Common myeloid progenitor, CD34-positive (primary cell): ENCODE results near the gene PDE4D.

ENCODE experiments used
- CTCF ChIA-PET: fragments of 350-600 bp; sonication (Branson Sonifier 250); formaldehyde crosslinking; loops from one replicate; lab custom pipeline; 2021; ENCODE audit warnings: antibody characterized with exemption; lab: Charles Lee
- POLR2A ChIA-PET: fragments of 350-600 bp; sonication (Branson Sonifier 250); formaldehyde crosslinking; loops from one replicate; lab custom pipeline; 2021; ENCODE audit warnings: antibody characterized with exemption; lab: Charles Lee
- DNase-seq, 3 donors: peaks; one replicate each; pipeline versions ENCODE4 v3.0.0 to v3.0.0-alpha.2; 2013
- H3K27ac ChIP-seq, 2 experiments: 1 replicate in 1 of 2; 2 replicates in 1 of 2; pipeline ENCODE4 v1.7.0; 2013; ENCODE audit warnings: inconsistent platforms in 2 of 2, low read length in 2 of 2, mild to moderate bottlenecking in 2 of 2, low read depth in 1 of 2, moderate library complexity in 1 of 2; ENCODE audit not compliant: severe bottlenecking in 2 of 2, insufficient read depth in 1 of 2, poor library complexity in 1 of 2
- H3K27me3 ChIP-seq, 5 experiments: replicated peaks in 2 of 5; 1 replicate in 3 of 5; 2 replicates in 2 of 5; pipeline versions ENCODE4 v1.6.1 to v1.7.0; 2013; ENCODE audit warnings: low read length in 4 of 5, mild to moderate bottlenecking in 2 of 5, moderate library complexity in 2 of 5, inconsistent platforms in 1 of 5; ENCODE audit not compliant: insufficient read depth in 5 of 5, control insufficient read depth in 4 of 5
- H3K36me3 ChIP-seq, 4 experiments: 1 replicate in 2 of 4; 2 replicates in 2 of 4; pipeline versions ENCODE4 v1.6.1 to v1.7.0; 2013; ENCODE audit warnings: low read length in 3 of 4, control low read depth in 1 of 4, mild to moderate bottlenecking in 1 of 4; ENCODE audit not compliant: control insufficient read depth in 4 of 4, insufficient read depth in 4 of 4
- H3K4me1 ChIP-seq, 4 experiments: 1 replicate in 3 of 4; 2 replicates in 1 of 4; pipeline versions ENCODE4 v1.6.1 to v1.7.1; 2013; ENCODE audit warnings: low read length in 3 of 4, mild to moderate bottlenecking in 3 of 4, control low read depth in 1 of 4, inconsistent platforms in 1 of 4, moderate library complexity in 1 of 4; ENCODE audit not compliant: control insufficient read depth in 4 of 4, insufficient read depth in 4 of 4; ENCODE audit errors: control extremely low read depth in 1 of 4
- H3K4me3 ChIP-seq, 7 experiments: 1 replicate in 4 of 7; 2 replicates in 3 of 7; pipeline versions ENCODE4 v1.5.1 to v1.7.0; 2013; ENCODE audit warnings: mild to moderate bottlenecking in 7 of 7, low read length in 6 of 7, moderate library complexity in 6 of 7, inconsistent platforms in 2 of 7, low read depth in 2 of 7, control low read depth in 1 of 7; ENCODE audit not compliant: insufficient read depth in 4 of 7, control insufficient read depth in 1 of 7; ENCODE audit errors: extremely low read depth in 1 of 7
- H3K9me3 ChIP-seq, 5 experiments: 1 replicate in 4 of 5; 2 replicates in 1 of 5; pipeline versions ENCODE4 v1.6.1 to v1.7.1; 2013; ENCODE audit warnings: low read length in 4 of 5, mild to moderate bottlenecking in 2 of 5, inconsistent platforms in 1 of 5, low read depth in 1 of 5, moderate library complexity in 1 of 5; ENCODE audit not compliant: control insufficient read depth in 4 of 5, insufficient read depth in 2 of 5; ENCODE audit errors: control extremely low read depth in 1 of 5
- WGBS: methylation state at CpG from one replicate; pipeline ENCODE4 v1.1.5; 2013; ENCODE audit not compliant: insufficient coverage; 5-methylcytosine and 5-hydroxymethylcytosine counted together

Gene PDE4D

DNA sequence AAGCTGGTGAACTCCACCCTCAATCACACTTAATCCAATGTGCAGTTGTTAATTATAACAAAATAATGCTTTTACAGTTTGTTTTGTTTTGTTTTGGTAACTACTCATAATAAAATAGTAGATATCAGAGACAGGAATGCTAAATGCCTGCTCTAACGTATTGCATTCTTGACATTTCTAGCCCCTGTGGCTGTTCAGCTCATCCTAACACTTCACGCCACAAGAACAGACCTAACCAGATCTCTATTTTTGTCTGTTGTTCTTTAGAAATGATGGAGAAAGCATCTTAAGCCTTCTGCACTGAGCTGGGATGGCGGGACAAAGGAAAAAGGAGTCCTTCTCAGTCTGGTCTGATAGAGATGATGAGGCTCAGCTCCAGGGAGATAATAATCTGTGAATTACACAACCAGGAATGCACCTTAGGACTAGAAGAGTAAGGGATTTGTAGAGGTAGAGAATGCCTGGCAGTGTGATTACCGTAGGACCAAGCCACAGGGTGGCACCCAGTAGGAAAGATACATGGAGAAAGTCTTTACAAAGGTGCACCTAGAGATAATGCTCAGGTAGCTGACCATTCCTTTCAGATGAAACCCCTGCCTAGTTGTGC, 628.8 kb downstream of the PDE4D start:
- ChIA-PET POLR2A (no interaction called here), CTCF (interaction anchor here (1.0 to 1.1 kb wide), 2 partner anchors 9 to 84 kb away, joined by 3 read pairs; no protein-coding TSS in a partner anchor)
- H3K4me1 ChIP-seq = no peaks in the 10 kb centered on the region
- H3K36me3 ChIP-seq = no peaks in the 10 kb centered on the region
- no peak for DNase-seq
- no peak overlapping the region for H3K4me3 ChIP-seq
- H3K27ac ChIP-seq = no peak overlapping the region
- no peaks in the 10 kb centered on the region for H3K27me3 ChIP-seq
- WGBS = 93% methylated on average over 2 of the region's 4 CpGs
- peaks cover 0 to 3% (median 0%) of the 10 kb centered on the region in 5 experiments for H3K9me3 ChIP-seq

- WGBS = 83% methylated on average over 1 of the region's 2 CpGs
- Histone ChIP-seq H3K27me3 (no peaks in the 10 kb centered on the region), H3K4me3 (no peak overlapping the region), H3K36me3 (no peaks in the 10 kb centered on the region), H3K4me1 (no peaks in the 10 kb centered on the region), H3K9me3 (peaks cover 0 to 3% (median 0%) of the 10 kb centered on the region in 5 experiments), H3K27ac (no peak overlapping the region)
- ChIA-PET POLR2A (no interaction called here), CTCF (interaction anchor here (1.0 to 1.1 kb wide), 2 partner anchors 8 to 85 kb away, joined by 3 read pairs; no protein-coding TSS in a partner anchor)
- DNase-seq = no peak
Observed at GRCh38 chr5:59264013-59264412, 629.5 kb downstream of the PDE4D start.

- Histone ChIP-seq H3K4me1 (no peaks in the 10 kb centered on the region), H3K36me3 (no peaks in the 10 kb centered on the region), H3K27me3 (no peaks in the 10 kb centered on the region), H3K9me3 (no peaks in the 10 kb centered on the region), H3K27ac (no peak overlapping the region), H3K4me3 (no peak overlapping the region)
- ChIA-PET CTCF (no interaction called here), POLR2A (no interaction called here)
- no peak for DNase-seq
- 100% methylated on average over 1 of the region's 1 CpG for WGBS
Observed at GRCh38 chr5:59261969-59262368, 631.6 kb downstream of the PDE4D start.

GRCh38 chr5:59260973-59261372, 632.6 kb downstream of the PDE4D start:
- H3K27ac ChIP-seq = no peak overlapping the region
- ChIA-PET POLR2A (no interaction called here), CTCF (interaction anchor here (0.7 to 1.1 kb wide), 3 partner anchors 10 to 97 kb away, joined by 3 read pairs; no protein-coding TSS in a partner anchor)
- no peak overlapping the region for H3K4me3 ChIP-seq
- DNase-seq = no peak
- no peaks in the 10 kb centered on the region for H3K27me3 ChIP-seq
- H3K36me3 ChIP-seq = no peaks in the 10 kb centered on the region
- H3K4me1 ChIP-seq = peaks cover 0 to 8% (median 4%) of the 10 kb centered on the region in 4 experiments
- WGBS = no CpG with 5 or more reads among the region's 1 CpG
- H3K9me3 ChIP-seq = no peaks in the 10 kb centered on the region

GRCh38 chr5:59260200-59260599, 633.3 kb downstream of the PDE4D start:
- Histone ChIP-seq H3K9me3 (no peaks in the 10 kb centered on the region), H3K4me1 (peaks cover 0 to 12% (median 4%) of the 10 kb centered on the region in 4 experiments), H3K27ac (no peak overlapping the region), H3K4me3 (no peak overlapping the region), H3K36me3 (no peaks in the 10 kb centered on the region), H3K27me3 (no peaks in the 10 kb centered on the region)
- CTCF ChIA-PET = interaction anchor here (0.7 to 1.1 kb wide), 3 partner anchors 10 to 98 kb away, joined by 3 read pairs; no protein-coding TSS in a partner anchor
- DNase-seq = no peak
- 100% methylated on average over 2 of the region's 3 CpGs for WGBS
- POLR2A ChIA-PET = no interaction called here

DNA sequence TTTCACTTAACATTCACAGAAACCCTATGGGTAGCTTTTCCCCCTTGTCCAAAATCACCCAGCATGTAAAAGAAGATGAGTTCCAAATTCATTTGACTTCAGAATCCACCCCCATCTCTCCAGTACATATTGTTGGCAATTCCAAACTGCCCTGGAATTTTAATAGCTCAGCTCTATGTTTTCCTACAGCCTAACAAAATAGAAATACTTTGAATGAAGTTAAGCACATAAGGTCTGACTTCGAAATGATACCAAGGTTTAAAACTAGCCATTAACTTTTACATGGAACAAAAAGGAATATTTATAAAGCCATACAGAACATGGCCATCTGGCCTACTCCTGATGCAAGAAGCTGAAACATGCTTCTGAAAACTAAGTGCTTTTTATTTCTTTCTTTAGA, 634.3 kb downstream of the PDE4D start:
- WGBS = no CpG with 5 or more reads among the region's 1 CpG
- no peak overlapping the region for H3K4me3 ChIP-seq
- no peak overlapping the region for H3K27ac ChIP-seq
- DNase-seq = no peak
- no peaks in the 10 kb centered on the region for H3K36me3 ChIP-seq
- H3K9me3 ChIP-seq = no peaks in the 10 kb centered on the region
- H3K4me1 ChIP-seq = peaks cover 0 to 12% (median 4%) of the 10 kb centered on the region in 4 experiments
- ChIA-PET CTCF (no interaction called here), POLR2A (no interaction called here)
- H3K27me3 ChIP-seq = no peaks in the 10 kb centered on the region

DNA sequence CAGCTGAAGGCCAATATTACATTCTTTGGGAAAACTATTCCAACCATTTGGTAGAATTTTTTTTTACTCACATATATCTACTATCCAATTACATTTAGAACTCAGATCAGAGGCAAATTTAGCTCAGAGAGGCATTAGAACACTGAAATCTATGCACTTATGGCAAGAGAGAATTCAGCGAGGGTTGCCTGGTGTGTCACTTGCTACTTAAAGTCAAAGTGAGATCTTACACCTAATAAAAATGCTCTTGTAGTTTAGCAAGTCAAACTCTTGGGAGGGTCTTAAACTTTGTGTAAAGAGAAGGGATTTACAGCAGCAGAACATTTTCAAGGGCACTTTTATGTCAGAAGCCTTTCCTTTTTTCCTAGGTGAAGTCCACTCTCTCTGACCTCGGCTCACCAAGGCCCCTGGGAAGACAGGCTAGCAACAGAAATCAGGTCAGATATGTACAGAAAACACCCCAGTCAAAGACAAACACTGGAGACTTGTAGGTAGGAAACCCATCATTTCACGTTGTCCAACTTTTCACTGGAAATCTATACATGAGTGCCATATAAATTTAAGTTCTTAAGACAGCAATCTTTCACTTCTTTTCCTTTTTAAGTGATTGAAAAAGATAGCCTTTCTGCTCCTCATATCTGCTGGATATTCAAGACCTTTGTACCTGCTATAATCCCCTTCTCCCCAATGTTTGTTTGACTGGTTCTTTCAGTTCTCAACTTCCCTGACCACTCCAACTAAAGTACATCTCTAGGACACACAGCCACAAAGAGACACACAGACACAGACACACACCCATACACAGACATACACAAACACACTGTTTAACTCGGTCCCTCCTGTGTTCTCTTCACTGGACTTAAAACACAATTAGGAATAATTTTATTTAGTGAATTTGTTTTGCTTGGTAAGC, 635.8 kb downstream of the PDE4D start:
- ChIA-PET POLR2A (no interaction called here), CTCF (no interaction called here)
- Histone ChIP-seq H3K27ac (no peak overlapping the region), H3K27me3 (no peaks in the 10 kb centered on the region), H3K4me1 (peaks cover 0 to 12% (median 4%) of the 10 kb centered on the region in 4 experiments), H3K4me3 (no peak overlapping the region), H3K9me3 (no peaks in the 10 kb centered on the region), H3K36me3 (no peaks in the 10 kb centered on the region)
- 94% methylated on average over 3 of the region's 4 CpGs for WGBS
- DNase-seq = no peak
